Duodenal mucosa (tissue), 2 donors: ENCODE measurements around the gene SH3TC1.

ENCODE experiments used
- H3K27ac ChIP-seq: one replicate; pipeline ENCODE4 v1.7.0; 2013; ENCODE audit warnings: low read depth, low read length
- H3K27me3 ChIP-seq, 2 donors: one replicate each; pipeline ENCODE4 v1.7.0; 2013; ENCODE audit warnings: low read length in 2 of 2, control low read depth in 1 of 2; ENCODE audit not compliant: insufficient read depth in 2 of 2, control insufficient read depth in 1 of 2
- H3K36me3 ChIP-seq, 2 donors: one replicate each; pipeline ENCODE4 v1.7.0; 2013; ENCODE audit warnings: low read length in 2 of 2, control low read depth in 1 of 2; ENCODE audit not compliant: insufficient read depth in 2 of 2, control insufficient read depth in 1 of 2
- H3K4me1 ChIP-seq, 2 donors: one replicate each; pipeline ENCODE4 v1.7.0; 2013; ENCODE audit warnings: low read length in 2 of 2, control low read depth in 1 of 2; ENCODE audit not compliant: insufficient read depth in 2 of 2, control insufficient read depth in 1 of 2
- H3K4me3 ChIP-seq, 2 donors: one replicate each; pipeline ENCODE4 v1.7.0; 2013; ENCODE audit warnings: low read length in 2 of 2, low read depth in 1 of 2
- H3K9ac ChIP-seq, 2 donors: one replicate each; pipeline ENCODE4 v1.7.0; 2013; ENCODE audit warnings: low read length in 2 of 2, low read depth in 1 of 2
- H3K9me3 ChIP-seq, 2 donors: one replicate each; pipeline ENCODE4 v1.7.0; 2013; ENCODE audit warnings: low read length in 2 of 2, control low read depth in 1 of 2; ENCODE audit not compliant: control insufficient read depth in 1 of 2

The SH3TC1 gene

DNA sequence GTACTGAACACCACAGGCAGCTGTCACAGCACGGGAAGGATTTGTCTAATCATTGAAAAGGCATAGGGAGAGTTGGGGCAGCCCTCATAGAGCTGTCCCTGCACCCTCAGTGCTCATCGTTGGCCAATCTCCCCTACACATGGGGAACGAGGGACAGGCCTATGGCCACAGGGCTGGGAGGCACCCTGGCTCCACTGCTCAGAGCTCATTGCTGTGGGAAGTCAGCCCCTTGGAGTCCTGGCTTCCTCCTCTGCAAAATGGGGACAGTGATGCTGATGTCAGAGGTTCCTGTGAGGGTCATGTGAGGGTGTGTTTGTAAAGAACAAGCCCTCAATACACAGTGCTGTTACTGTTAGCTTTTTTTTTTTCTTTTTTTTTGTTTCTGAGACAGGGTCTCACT is 51.1 kb downstream of the SH3TC1 start:
- H3K36me3 ChIP-seq, result no peaks in the 10 kb centered on the region
- no peaks in the 10 kb centered on the region for H3K9me3 ChIP-seq
- H3K27me3 ChIP-seq, result no peaks in the 10 kb centered on the region
- H3K9ac ChIP-seq, result no peak overlapping the region
- no peak overlapping the region for H3K27ac ChIP-seq
- H3K4me1 ChIP-seq, result peaks cover 0 to 4% of the 10 kb centered on the region in 2 donors
- no peak overlapping the region for H3K4me3 ChIP-seq

GRCh38 chr4:8250637-8251036 is 51.5 kb downstream of the SH3TC1 start:
- Histone ChIP-seq H3K9ac (no peak overlapping the region), H3K4me1 (peaks cover 0 to 4% of the 10 kb centered on the region in 2 donors), H3K9me3 (no peaks in the 10 kb centered on the region), H3K4me3 (no peak overlapping the region), H3K27ac (no peak overlapping the region), H3K27me3 (no peaks in the 10 kb centered on the region), H3K36me3 (no peaks in the 10 kb centered on the region)

DNA sequence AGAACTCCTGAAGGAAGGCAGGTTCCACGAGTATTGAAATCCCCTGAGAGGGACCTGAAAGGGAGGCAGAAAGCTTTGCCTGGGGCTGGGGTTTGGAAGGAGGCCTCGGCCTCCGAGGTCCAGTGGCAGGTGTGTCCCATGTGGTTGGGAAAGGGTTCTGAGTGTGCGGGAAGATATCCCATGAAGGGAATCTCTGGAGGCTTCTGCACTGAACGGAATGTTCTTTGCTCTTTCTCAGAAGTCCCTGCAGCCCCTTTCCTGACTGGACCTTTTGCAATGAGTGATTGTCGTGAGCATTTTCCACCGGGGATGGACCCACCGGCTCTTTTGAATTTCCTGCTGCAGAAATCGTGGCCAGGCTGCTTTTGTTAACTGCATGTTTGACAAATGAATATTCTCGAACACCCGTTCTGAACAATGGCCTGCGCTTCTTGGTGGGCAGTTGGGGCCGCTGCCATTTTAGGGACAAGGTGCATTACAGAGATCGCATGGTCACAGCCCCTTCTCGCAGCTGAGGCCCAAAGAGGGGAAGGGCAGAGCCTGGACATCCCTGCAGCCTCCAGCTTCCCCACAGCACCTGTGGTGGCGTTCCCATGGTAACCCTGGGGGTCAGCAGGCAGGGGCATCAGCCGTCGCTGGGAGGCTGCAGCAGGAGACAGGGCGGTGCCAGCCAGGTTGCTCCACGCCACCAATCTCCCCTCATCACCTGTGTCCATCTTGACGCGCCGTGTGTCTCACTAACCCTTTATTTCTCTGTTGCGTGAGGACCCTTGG is 52.2 kb downstream of the SH3TC1 start:
- Histone ChIP-seq H3K4me1 (peaks cover 0 to 4% of the 10 kb centered on the region in 2 donors), H3K9me3 (no peaks in the 10 kb centered on the region), H3K27ac (no peak overlapping the region), H3K36me3 (no peaks in the 10 kb centered on the region), H3K4me3 (no peak overlapping the region), H3K27me3 (no peaks in the 10 kb centered on the region), H3K9ac (no peak overlapping the region)

DNA sequence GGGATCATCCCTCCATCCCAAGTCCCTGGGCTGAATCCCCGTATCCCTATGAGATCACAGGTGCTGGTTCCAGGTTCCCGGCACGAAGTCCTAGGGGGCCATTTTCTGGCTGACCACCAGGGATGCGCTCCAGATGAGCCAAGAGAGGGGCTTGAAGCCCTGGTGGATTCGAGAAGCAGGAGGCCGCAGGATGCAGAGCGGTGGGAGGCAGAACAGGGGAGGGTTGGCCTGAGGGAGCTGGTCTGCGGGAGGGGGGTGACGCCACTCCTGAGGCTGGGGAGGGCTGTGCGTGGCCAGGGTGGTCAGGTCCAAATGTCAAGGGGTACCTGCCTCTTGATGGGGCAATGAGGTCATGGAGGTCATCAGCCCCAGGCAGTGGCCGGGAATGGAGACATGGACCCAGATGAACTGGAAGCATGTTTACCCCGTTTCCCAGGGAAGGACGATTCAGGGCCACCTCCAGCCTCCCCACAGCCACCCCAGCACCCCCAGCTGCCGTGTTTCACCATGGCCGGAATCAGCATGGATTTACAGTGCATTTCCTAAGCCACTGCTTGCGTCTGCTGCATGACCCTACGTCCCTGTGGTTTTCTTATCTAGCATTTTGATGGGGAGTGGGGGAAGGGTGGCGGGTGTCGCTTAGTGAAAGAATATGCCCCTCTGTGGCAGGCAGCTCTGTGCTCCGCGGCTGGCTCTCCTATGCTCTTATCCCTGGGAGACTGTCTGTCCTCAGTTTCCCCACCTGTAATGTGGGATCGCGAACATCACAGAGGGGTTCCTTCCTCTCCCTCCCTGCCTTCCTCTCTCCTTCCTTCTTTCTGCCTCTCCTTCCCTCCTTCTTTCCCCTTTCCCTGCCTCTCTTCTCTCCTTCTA is 53.4 kb downstream of the SH3TC1 start:
- H3K27ac ChIP-seq, result no peak overlapping the region
- no peak overlapping the region for H3K4me3 ChIP-seq
- H3K36me3 ChIP-seq, result no peaks in the 10 kb centered on the region
- no peaks in the 10 kb centered on the region for H3K27me3 ChIP-seq
- no peak overlapping the region for H3K9ac ChIP-seq
- no peaks in the 10 kb centered on the region for H3K9me3 ChIP-seq
- H3K4me1 ChIP-seq, result peaks cover 0 to 2% of the 10 kb centered on the region in 2 donors

- Histone ChIP-seq H3K36me3 (no peaks in the 10 kb centered on the region), H3K4me3 (no peak overlapping the region), H3K9ac (no peak overlapping the region), H3K4me1 (no peaks in the 10 kb centered on the region), H3K27ac (no peak overlapping the region), H3K27me3 (no peaks in the 10 kb centered on the region), H3K9me3 (no peaks in the 10 kb centered on the region)
These were observed 55.0 kb downstream of the SH3TC1 start for GRCh38 chr4:8254076-8254475.

DNA sequence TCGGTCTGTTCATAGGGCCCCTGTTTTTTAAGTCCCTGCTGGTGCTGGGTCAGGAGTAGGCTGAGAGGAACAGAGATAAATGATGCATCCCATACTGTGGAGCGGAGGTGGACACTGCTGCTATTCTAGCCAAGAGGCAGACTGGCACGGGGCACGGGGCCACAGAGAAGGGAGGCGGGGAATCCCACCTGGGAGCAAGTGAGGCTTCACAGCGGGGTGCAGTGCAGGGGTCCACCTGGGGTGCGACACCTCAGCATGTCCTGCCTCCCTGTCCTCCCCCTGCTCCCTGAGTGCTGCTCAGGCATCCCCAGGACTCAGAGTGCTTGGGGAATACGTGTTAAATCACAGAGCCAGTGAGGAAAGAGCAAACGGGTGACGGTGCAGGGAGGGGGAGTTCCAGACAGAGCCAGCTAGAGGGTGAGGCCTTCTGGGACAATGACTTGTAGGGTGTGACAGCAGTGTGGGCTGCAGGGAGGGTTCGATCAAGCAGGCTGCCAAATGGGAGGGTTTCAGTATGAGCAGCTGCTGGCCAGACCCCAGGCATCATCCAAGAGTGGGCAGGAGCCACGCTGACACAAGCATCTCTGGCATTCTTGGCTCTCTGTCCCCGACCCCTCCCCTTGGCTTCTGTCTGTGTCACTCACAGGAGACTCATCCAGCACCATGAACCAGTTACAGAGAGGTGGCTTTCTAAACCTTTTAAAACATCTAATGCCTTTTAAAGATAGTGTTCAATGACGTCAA is 56.8 kb downstream of the SH3TC1 start:
- H3K27ac ChIP-seq, result no peak overlapping the region
- no peaks in the 10 kb centered on the region for H3K36me3 ChIP-seq
- H3K4me1 ChIP-seq, result no peaks in the 10 kb centered on the region
- peaks cover 0 to 2% of the 10 kb centered on the region in 2 donors for H3K27me3 ChIP-seq
- no peaks in the 10 kb centered on the region for H3K9me3 ChIP-seq
- no peak overlapping the region for H3K9ac ChIP-seq
- no peak overlapping the region for H3K4me3 ChIP-seq

GRCh38 chr4:8257854-8258253 is 58.8 kb downstream of the SH3TC1 start:
- Histone ChIP-seq H3K27me3 (peaks cover 0 to 2% of the 10 kb centered on the region in 2 donors), H3K36me3 (no peaks in the 10 kb centered on the region), H3K27ac (no peak overlapping the region), H3K9me3 (no peaks in the 10 kb centered on the region), H3K4me3 (no peak overlapping the region), H3K9ac (no peak overlapping the region), H3K4me1 (no peaks in the 10 kb centered on the region)

DNA sequence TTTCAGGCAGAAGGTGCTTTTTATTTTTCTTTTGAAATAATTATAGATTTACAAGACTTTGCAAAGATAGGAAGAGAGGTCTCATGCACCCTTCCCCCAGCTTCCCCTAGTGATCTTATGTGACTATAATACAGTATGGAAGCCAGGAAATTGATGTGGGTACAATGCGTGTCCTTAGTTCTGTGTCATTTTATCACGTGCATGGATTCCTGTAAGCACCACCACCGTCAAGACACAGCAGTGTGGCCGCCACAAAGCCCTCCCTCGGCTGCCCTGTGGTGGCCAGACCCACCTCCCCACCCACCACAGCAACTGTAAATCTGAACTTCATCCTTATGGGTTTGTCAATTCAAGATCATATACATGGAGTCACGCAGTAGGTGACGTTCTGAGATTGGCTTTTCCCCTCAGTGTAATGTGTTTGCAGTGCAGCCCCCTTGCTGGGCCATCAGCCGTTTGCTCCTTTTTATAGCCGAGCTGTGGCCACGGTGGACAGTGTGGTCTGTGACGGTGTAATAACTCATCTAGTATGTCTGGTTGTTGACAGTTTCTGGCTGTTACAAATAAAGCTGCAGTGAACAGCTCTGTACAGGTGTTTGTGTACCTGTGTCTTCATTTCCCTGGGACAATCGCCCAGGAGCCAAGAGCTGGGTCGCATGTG is 59.6 kb downstream of the SH3TC1 start:
- no peaks in the 10 kb centered on the region for H3K4me1 ChIP-seq
- no peaks in the 10 kb centered on the region for H3K36me3 ChIP-seq
- no peaks in the 10 kb centered on the region for H3K9me3 ChIP-seq
- H3K27ac ChIP-seq, result no peak overlapping the region
- no peak overlapping the region for H3K9ac ChIP-seq
- H3K4me3 ChIP-seq, result no peak overlapping the region
- H3K27me3 ChIP-seq, result peaks cover 0 to 2% of the 10 kb centered on the region in 2 donors

- Histone ChIP-seq H3K36me3 (no peaks in the 10 kb centered on the region), H3K27me3 (peaks cover 0 to 2% of the 10 kb centered on the region in 2 donors), H3K4me1 (no peaks in the 10 kb centered on the region), H3K27ac (no peak overlapping the region), H3K9me3 (no peaks in the 10 kb centered on the region), H3K9ac (no peak overlapping the region), H3K4me3 (no peak overlapping the region)
These were observed 60.8 kb downstream of the SH3TC1 start for GRCh38 chr4:8259743-8260430.
